22Rv1 (cell line): ENCODE data around the gene DHRSX.

Source experiments
- ZFX ChIP-seq: fragments of 450-650 bp; IDR thresholded peaks from 2 replicates; pipeline ENCODE4 v1.6.1; 2017; ENCODE audit warnings: antibody characterized with exemption, borderline replicate concordance
- TF ChIP-seq, protein P1 (sequence below): fragments of 450-650 bp; IDR thresholded peaks from 2 replicates; pipeline ENCODE4 v1.5.1; 2017; ENCODE audit warnings: mild to moderate bottlenecking

DNA sequence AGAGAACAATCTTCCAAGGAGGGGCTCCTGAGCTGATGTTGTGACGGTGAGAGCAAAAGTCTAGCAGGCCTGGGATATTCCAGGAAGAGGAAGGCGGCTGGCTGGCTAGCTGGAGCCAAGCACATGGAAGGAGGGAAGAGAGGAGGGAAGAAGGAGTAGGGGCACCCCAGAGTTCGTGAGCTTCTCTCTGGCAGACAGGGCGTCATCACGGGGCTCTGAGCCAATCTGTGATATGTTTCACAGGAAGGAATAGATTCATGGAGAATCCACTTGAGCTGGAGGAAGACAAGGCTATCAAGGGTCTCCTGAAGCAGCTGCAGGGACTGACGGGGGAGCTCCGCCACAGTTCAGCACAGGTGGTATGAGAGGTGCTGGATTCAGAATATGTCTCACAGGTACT is 73.6 kb downstream of the DHRSX start:
- TF ChIP-seq, protein P1, sequence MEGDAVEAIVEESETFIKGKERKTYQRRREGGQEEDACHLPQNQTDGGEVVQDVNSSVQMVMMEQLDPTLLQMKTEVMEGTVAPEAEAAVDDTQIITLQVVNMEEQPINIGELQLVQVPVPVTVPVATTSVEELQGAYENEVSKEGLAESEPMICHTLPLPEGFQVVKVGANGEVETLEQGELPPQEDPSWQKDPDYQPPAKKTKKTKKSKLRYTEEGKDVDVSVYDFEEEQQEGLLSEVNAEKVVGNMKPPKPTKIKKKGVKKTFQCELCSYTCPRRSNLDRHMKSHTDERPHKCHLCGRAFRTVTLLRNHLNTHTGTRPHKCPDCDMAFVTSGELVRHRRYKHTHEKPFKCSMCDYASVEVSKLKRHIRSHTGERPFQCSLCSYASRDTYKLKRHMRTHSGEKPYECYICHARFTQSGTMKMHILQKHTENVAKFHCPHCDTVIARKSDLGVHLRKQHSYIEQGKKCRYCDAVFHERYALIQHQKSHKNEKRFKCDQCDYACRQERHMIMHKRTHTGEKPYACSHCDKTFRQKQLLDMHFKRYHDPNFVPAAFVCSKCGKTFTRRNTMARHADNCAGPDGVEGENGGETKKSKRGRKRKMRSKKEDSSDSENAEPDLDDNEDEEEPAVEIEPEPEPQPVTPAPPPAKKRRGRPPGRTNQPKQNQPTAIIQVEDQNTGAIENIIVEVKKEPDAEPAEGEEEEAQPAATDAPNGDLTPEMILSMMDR, result no peak
- TF ChIP-seq ZFX, result no peak
